Ectodermal cell (in vitro differentiated cells): Measurements from ENCODE around the gene ADAMTS15.

Source experiments
- H3K27ac ChIP-seq: 2 replicates; pipeline ENCODE4 v1.7.0; 2013; ENCODE audit warnings: mild to moderate bottlenecking, low read depth, low read length; ENCODE audit not compliant: insufficient read depth, poor library complexity, severe bottlenecking
- H3K27me3 ChIP-seq: 2 replicates; pipeline ENCODE4 v1.7.0; 2013; ENCODE audit warnings: mild to moderate bottlenecking, low read length; ENCODE audit not compliant: insufficient read depth, control insufficient read depth, poor library complexity, severe bottlenecking
- H3K36me3 ChIP-seq: one replicate; pipeline ENCODE4 v1.7.0; 2013; ENCODE audit warnings: low read length; ENCODE audit not compliant: control insufficient read depth, insufficient read depth
- H3K4me1 ChIP-seq: one replicate; pipeline ENCODE4 v1.7.0; 2013; ENCODE audit warnings: low read length; ENCODE audit not compliant: control insufficient read depth, insufficient read depth
- H3K4me3 ChIP-seq: 2 replicates; pipeline ENCODE4 v1.7.0; 2013; ENCODE audit warnings: low read depth, low read length, control low read depth; ENCODE audit not compliant: insufficient read depth
- H3K9me3 ChIP-seq: 2 replicates; pipeline ENCODE4 v1.7.0; 2013; ENCODE audit warnings: mild to moderate bottlenecking, low read length, moderate library complexity; ENCODE audit not compliant: control insufficient read depth
- WGBS, 2 experiments: methylation state at CpG; one replicate each; pipeline ENCODE4 v1.1.7; 2013; ENCODE audit warnings: missing lambda C conversion rate in 2 of 2; 5-methylcytosine and 5-hydroxymethylcytosine counted together

Gene ADAMTS15

DNA sequence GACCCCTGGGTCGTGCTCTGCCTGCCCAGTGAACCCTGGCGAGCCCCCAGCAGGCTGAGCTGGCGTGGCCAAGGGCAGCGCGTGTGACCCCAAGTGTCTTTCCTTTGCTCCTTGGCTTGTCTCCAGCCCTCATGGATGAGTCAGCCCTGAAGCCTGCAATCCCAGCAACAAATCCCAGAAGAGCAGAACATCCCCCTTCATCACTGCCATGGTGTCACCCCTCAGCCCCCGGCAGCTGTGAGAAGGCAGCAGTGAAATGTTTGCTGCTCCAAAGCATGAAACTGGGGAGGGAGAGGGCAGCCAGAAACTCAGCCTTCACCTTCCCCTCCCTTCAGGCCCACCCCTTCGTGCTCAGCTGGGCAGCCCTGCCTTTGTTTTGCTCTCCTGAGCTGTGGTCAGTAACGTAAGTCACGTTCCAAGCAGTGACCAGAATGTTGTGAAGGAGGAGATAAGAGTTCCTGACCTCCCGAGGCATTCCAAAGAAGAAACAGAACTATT lies 29.8 kb downstream of the ADAMTS15 start:
- Histone ChIP-seq H3K27ac (no peak overlapping the region), H3K9me3 (no peaks in the 10 kb centered on the region), H3K4me3 (no peak overlapping the region), H3K36me3 (no peaks in the 10 kb centered on the region), H3K4me1 (peaks cover 12% of the 10 kb centered on the region), H3K27me3 (no peaks in the 10 kb centered on the region)
- WGBS, 2 experiments, result 63 to 69% methylated on average over 9 to 10 of the region's 10 CpGs

DNA sequence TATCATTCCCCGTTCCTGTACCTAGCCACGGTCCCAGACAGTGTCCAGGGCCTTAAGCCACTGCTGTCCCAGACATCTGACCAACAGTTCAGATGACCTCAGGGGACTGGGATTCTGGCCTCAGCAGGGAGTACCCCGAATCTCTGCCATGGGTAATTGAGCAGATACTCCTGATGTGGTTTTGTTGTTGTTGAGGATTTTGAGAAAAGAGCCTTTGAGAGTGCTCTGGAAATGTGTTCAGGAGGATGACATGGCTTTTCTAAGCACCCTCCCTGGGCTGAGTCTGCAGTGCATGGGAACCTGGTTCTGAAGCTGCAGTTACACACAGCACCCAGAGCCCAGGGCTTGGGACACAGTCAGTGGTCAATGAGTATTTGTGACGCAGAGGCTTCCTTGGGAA lies 30.4 kb downstream of the ADAMTS15 start:
- 88 to 93% methylated on average over 4 of the region's 4 CpGs for WGBS, 2 experiments
- no peaks in the 10 kb centered on the region for H3K9me3 ChIP-seq
- no peak overlapping the region for H3K4me3 ChIP-seq
- H3K36me3 ChIP-seq, result no peaks in the 10 kb centered on the region
- H3K4me1 ChIP-seq, result peaks cover 12% of the 10 kb centered on the region
- H3K27ac ChIP-seq, result no peak overlapping the region
- no peaks in the 10 kb centered on the region for H3K27me3 ChIP-seq

DNA sequence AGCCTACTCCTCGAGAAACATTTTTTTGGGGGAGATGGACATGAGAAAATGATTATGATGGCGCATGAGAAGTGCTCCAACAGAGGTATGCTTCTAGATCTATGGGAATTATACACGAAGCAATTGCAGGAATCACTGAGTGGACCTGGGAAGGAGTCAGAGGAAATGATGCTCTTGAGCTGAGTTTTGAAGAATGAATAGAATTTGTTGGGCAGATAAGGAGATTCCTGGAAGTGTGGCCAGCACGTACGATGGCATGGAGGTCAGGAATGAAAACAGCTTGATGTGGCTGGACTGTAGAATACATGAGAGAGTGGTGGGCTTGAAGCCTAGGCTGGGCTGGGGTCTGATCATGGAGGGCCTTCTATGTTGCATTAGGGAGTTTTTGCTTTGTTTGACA lies 31.7 kb downstream of the ADAMTS15 start:
- Histone ChIP-seq H3K27ac (no peak overlapping the region), H3K4me3 (no peak overlapping the region), H3K27me3 (no peaks in the 10 kb centered on the region), H3K4me1 (peaks cover 12% of the 10 kb centered on the region), H3K36me3 (no peaks in the 10 kb centered on the region), H3K9me3 (peaks cover 2% of the 10 kb centered on the region)
- 92 to 94% methylated on average over 5 of the region's 5 CpGs for WGBS, 2 experiments

DNA sequence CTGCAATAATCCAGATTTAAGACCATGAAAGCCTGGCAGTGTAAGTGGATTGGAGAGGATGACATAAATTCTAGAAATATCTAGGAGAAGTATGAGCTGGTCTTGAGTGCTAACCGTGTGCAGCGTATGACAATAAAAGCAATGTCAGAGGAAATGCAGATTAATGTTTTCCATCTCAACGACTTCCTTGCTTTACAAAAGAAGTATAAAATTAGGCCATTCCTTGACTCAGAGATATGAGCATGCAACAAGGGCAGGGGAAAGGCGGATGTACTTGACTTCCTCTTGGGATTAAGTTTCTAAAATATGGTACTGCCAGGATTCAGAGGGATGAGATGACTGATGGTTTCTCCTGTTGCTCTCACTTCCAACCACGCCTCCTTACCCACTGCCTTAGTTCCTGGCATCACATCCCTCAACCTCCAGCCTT lies 32.3 kb downstream of the ADAMTS15 start:
- Histone ChIP-seq H3K27ac (no peak overlapping the region), H3K4me1 (peaks cover 12% of the 10 kb centered on the region), H3K27me3 (no peaks in the 10 kb centered on the region), H3K4me3 (no peak overlapping the region), H3K9me3 (peaks cover 2% of the 10 kb centered on the region), H3K36me3 (no peaks in the 10 kb centered on the region)
- 94 to 96% methylated on average over 5 of the region's 5 CpGs for WGBS, 2 experiments

DNA sequence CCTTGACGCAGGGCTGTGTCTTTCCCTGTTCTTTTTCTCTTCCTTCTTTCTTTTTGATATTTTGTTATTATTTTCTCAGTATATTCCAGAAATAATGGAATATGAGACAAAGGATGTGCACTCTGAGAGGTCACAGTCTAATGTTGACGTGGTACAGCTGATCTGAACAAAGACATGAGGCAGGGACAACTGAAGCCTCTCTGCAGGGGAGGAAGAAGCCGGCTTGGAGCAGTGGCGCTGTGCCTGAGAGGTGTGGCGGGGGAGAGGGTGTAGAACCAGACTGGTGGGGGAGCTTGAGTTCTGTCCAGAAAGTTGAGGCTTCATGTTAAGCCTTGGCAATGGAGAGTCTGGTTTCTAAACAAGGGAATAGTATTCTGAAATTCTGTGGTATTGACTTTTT lies 34.7 kb downstream of the ADAMTS15 start:
- H3K27ac ChIP-seq, result no peak overlapping the region
- peaks cover 2% of the 10 kb centered on the region for H3K9me3 ChIP-seq
- H3K36me3 ChIP-seq, result no peaks in the 10 kb centered on the region
- 80 to 83% methylated on average over 4 of the region's 5 CpGs for WGBS, 2 experiments
- peaks cover 10% of the 10 kb centered on the region for H3K4me1 ChIP-seq
- H3K27me3 ChIP-seq, result no peaks in the 10 kb centered on the region
- H3K4me3 ChIP-seq, result no peak overlapping the region

DNA sequence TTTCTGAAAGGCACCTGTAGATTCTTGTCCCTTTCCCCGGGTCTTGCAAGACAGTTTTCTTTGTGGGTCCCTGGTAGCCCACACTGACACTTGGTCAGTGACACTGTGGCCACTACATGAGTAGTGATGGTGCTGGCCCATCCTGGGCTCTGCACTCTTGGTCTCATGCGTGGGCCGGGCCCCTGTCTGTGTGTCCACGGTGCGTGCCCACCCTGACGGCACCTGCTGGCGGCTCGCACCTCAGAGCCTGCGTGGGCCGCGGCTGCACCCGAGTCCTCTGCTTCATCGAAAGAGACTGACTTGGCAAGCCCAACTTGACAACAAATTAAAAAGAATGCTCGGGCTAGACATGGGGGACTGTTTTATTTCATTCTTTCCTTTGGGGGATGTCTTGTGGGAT lies 37.5 kb downstream of the ADAMTS15 start:
- Histone ChIP-seq H3K4me1 (no peaks in the 10 kb centered on the region), H3K36me3 (no peaks in the 10 kb centered on the region), H3K4me3 (no peak overlapping the region), H3K9me3 (peaks cover 2% of the 10 kb centered on the region), H3K27me3 (no peaks in the 10 kb centered on the region), H3K27ac (no peak overlapping the region)
- 95 to 96% methylated on average over 14 of the region's 14 CpGs for WGBS, 2 experiments

DNA sequence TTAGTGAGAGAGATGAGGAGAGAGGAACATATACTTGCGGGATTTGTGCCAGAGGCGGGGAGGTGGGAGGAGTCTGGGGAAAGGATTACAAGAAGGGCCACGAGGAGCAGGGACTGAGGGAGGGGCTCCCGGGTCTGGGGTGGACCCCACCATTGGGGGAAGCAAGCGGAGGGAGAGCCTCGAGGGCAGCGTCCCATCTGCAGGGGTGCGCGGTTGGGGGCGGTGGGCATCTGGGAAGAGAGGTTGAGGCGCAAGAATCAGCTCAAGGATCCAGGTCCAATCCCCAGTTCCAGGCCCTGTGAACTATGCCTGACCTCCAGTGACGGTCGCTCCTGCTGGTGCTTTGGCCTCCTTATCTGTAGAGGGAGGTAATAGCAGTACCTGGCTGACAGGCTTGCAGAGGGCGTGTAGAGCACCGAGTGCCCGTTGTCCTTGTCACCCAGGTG lies 38.0 kb downstream of the ADAMTS15 start:
- WGBS, 2 experiments, result 92% methylated on average over 16 of the region's 16 CpGs
- H3K9me3 ChIP-seq, result peaks cover 2% of the 10 kb centered on the region
- no peaks in the 10 kb centered on the region for H3K4me1 ChIP-seq
- H3K4me3 ChIP-seq, result no peak overlapping the region
- H3K36me3 ChIP-seq, result no peaks in the 10 kb centered on the region
- no peaks in the 10 kb centered on the region for H3K27me3 ChIP-seq
- H3K27ac ChIP-seq, result no peak overlapping the region

DNA sequence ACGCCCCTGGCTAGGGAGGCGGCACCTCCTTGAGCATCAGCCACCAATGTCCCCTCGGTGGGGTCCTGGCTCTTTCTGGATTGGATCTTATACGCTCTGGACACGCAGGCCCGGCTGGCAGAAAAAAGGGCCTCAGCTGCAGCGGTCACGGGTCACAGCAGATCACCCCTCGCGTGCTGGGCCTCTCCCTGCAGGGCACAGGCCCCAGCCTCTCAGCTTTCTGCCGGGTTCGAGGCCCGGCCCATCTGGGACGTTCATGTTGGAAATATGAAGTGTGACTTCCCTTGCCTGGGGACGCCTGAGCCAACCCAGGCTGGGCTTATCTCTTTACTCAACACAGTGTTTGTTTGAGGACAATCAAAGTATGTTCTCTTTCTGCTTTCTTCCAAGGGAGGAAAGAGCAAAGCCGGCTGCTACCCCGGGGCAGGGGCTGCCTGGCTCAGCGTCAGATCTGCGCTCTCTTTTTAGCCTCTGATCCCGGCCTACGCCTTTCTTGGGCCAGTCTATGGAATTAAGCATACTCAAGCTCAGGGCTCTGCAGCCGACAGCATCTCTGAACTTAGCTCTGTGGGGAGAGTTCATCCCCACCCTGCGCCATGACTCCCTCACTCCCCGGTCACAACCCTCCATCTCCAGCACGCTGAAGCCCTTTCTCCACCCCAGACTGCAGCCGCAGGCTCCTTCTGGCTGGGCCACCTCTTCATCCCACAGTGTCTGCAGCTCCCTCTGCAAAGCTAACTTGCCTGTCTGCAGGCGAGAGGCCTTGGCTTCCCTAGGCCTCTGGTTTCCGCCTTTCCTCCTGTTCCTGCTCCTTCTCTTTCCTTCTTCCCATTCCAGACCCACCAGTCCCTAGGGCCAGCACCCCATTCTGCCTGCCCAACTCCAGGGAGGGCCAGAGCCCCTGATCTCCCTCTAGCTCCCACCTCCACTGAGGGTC lies 38.8 kb downstream of the ADAMTS15 start:
- Histone ChIP-seq H3K36me3 (no peaks in the 10 kb centered on the region), H3K27ac (no peak overlapping the region), H3K4me1 (no peaks in the 10 kb centered on the region), H3K4me3 (no peak overlapping the region), H3K9me3 (peaks cover 2% of the 10 kb centered on the region), H3K27me3 (no peaks in the 10 kb centered on the region)
- WGBS, 2 experiments, result 92 to 93% methylated on average over 28 of the region's 28 CpGs

DNA sequence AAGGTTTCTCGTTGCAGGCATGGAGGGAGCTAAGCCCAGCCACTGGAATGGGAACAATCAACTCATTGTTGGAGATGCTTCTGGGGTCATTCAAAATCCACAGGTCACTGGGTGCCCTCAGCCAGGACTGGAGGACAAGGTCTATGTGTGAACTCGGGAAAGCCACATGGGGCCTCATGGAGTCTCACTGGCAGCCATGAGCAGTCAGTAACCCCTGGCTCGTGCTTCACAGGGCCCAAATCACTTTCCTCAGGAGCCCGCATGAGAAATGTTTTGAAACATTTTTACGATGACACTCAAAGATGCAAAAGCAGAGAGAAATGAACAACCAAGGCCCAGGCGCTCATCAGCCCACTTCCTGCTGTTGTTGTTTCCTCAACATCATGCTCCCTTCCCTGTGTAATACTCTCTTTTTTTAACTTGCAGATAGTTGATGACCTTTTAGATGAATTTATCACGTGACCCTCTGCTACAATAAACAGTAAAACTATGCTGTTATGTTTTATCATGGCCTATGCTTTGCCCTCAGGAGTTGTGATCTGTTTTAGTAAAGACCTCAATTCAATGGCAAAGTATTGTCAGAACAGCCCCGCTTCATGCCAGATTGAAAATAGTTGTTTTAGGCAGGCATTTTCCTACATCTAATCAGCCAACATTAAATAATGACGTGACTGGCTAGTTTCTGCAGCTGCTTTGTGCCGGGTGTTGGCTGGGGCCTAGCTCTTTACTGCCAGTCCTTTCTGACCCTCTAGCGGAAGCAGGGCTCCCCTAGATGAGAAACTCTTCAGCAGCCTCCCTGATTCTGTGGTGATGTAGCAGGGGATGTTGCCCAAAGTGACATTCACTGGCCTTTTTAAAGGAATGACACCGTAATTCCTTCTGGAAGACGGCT lies 39.7 kb downstream of the ADAMTS15 start:
- Histone ChIP-seq H3K27me3 (no peaks in the 10 kb centered on the region), H3K36me3 (no peaks in the 10 kb centered on the region), H3K9me3 (peaks cover 2% of the 10 kb centered on the region), H3K27ac (no peak overlapping the region), H3K4me3 (no peak overlapping the region), H3K4me1 (no peaks in the 10 kb centered on the region)
- 94% methylated on average over 12 to 13 of the region's 13 CpGs for WGBS, 2 experiments
